Prostate gland (tissue), 2 donors: ENCODE measurements around the gene CTNNA2. TPM values are rescaled to one million over a fixed set of nuclear protein-coding genes. Genes with fewer than 3 reads are reported as not detected.

Experiments used
- DNase-seq: peaks from one replicate; pipeline ENCODE4 v3.0.0-alpha.2; 2019; ENCODE audit warnings: low spot score
- H3K27ac ChIP-seq, 2 donors: fragments of 200-600 bp; sonication (generic); 2 replicates each; pipeline ENCODE4 v1.5.1; 2017 to 2019
- H3K27me3 ChIP-seq: fragments of 200-600 bp; sonication (generic); replicated peaks from 2 replicates; pipeline ENCODE4 v1.5.1; 2019; ENCODE audit not compliant: insufficient read depth
- H3K36me3 ChIP-seq, 2 donors: fragments of 200-600 bp; sonication (generic); 1 replicate in 1 of 2; 2 replicates in 1 of 2; pipeline versions ENCODE4 v1.5.1 to v1.8.1; 2017 to 2019
- H3K4me1 ChIP-seq: fragments of 200-600 bp; sonication (generic); replicated peaks from 2 replicates; pipeline ENCODE4 v1.5.1; 2019
- H3K4me3 ChIP-seq, 2 donors: fragments of 200-600 bp; sonication (generic); 2 replicates each; pipeline ENCODE4 v1.5.1; 2017 to 2019
- H3K9me3 ChIP-seq: fragments of 200-600 bp; sonication (generic); 2 replicates; pipeline ENCODE4 v1.5.1; 2017
- POLR2A ChIP-seq: fragments of 450-650 bp; IDR thresholded peaks from one replicate; pipeline ENCODE4 v1.6.1; 2016; ENCODE audit warnings: antibody characterized with exemption, mild to moderate bottlenecking
- POLR2AphosphoS5 ChIP-seq: sonication (generic); formaldehyde crosslinking; IDR thresholded peaks from one replicate; pipeline ENCODE4 v1.6.1; 2017; ENCODE audit warnings: antibody characterized with exemption
- WGBS: methylation state at CpG from one replicate; pipeline ENCODE4 v1.1.5; 2018; 5-methylcytosine and 5-hydroxymethylcytosine counted together
- intact Hi-C: fragments of 100-400 bp; cut with DNase I; formaldehyde crosslinking; loops from one replicate; pipeline ENCODE4 v1.14.2; 2022
- total RNA-seq, 2 donors: library from RNA; depleted of rRNA; stranded (reverse); fragments of >200 nt; gene quantifications; one replicate each; pipeline ENCODE4 v1.1.0, GENCODE V29; 2016
- TF ChIP-seq, protein P1 (sequence below), 4 experiments: fragments of 200-600 bp in 2 of 4; fragments of 450-650 bp in 2 of 4; sonication (generic) in 2 of 4; IDR thresholded peaks; 1 replicate in 3 of 4; 2 replicates in 1 of 4; pipeline ENCODE4 v1.5.1; 2016 to 2019; ENCODE audit warnings: antibody characterized with exemption in 4 of 4, mild to moderate bottlenecking in 2 of 4, moderate library complexity in 2 of 4

The CTNNA2 gene
- total RNA-seq, 2 donors from 2014 or later: 24.3 TPM; not detected in 1

GRCh38 chr2:80008596-80008995 is 495.7 kb downstream of the CTNNA2 start:
- WGBS: 62% methylated on average over 4 of the region's 4 CpGs
- no peak for DNase-seq
- no peaks in the 10 kb centered on the region for H3K4me1 ChIP-seq
- no peaks in the 10 kb centered on the region for H3K27me3 ChIP-seq
- TF ChIP-seq POLR2AphosphoS5 (no peak), POLR2A (no peak)
- TF ChIP-seq, protein P1, sequence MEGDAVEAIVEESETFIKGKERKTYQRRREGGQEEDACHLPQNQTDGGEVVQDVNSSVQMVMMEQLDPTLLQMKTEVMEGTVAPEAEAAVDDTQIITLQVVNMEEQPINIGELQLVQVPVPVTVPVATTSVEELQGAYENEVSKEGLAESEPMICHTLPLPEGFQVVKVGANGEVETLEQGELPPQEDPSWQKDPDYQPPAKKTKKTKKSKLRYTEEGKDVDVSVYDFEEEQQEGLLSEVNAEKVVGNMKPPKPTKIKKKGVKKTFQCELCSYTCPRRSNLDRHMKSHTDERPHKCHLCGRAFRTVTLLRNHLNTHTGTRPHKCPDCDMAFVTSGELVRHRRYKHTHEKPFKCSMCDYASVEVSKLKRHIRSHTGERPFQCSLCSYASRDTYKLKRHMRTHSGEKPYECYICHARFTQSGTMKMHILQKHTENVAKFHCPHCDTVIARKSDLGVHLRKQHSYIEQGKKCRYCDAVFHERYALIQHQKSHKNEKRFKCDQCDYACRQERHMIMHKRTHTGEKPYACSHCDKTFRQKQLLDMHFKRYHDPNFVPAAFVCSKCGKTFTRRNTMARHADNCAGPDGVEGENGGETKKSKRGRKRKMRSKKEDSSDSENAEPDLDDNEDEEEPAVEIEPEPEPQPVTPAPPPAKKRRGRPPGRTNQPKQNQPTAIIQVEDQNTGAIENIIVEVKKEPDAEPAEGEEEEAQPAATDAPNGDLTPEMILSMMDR (IDR thresholded peaks at IDR 0.05): no peak
- no peak overlapping the region for H3K27ac ChIP-seq
- H3K4me3 ChIP-seq: no peak overlapping the region
- intact Hi-C loops: no loop called here
- no peaks in the 10 kb centered on the region for H3K36me3 ChIP-seq
- H3K9me3 ChIP-seq: no peaks in the 10 kb centered on the region

DNA sequence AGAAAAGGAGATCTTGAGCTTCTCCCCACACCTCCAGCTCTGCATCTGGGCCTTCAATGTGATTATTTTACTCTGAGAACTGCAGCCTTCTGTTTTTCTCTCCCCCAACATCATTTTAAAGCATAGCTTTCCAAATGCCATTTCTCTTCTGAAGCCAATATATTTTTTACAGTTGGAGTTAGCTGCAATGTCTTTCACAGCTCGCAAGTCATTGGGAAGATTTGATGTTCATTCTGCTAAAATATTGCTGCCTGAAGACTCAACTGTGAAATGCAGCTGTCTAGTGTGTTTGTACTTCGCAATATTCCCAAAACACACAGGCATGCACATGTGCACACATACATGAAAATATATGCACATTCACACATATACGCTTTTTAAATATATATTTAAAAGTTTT is 496.4 kb downstream of the CTNNA2 start:
- no peaks in the 10 kb centered on the region for H3K27me3 ChIP-seq
- intact Hi-C loops: no loop called here
- 93% methylated on average over 3 of the region's 3 CpGs for WGBS

DNA sequence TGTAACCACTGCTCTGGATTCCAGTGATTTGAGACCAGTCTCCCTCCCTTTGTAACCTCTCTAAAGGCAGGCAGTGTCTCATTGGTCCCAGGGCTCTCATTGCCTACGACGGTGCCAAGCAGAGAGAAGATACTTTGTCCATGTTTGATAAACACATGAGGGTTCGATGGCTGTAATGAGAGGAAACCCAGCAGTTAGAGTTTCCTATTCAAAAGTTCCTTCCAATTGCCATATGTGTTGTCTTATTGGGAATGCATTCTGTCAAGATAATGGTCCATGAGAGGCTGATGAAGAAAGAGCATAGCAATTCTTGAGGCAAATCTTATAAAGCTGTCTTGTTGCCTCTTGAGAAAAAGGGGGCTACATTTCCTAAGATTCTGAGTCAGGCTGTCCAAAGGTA is 499.2 kb downstream of the CTNNA2 start:
- Histone ChIP-seq H3K4me3 (no peak overlapping the region), H3K4me1 (no peaks in the 10 kb centered on the region), H3K27me3 (no peaks in the 10 kb centered on the region), H3K36me3 (no peaks in the 10 kb centered on the region), H3K9me3 (no peaks in the 10 kb centered on the region), H3K27ac (no peak overlapping the region)
- DNase-seq: no peak
- intact Hi-C loops: no loop called here
- WGBS: 75% methylated on average over 3 of the region's 3 CpGs
- no peak for TF ChIP-seq POLR2AphosphoS5
- TF ChIP-seq, protein P1 (IDR thresholded peaks at IDR 0.05): no peak
- TF ChIP-seq POLR2A: no peak

More for the DNA sequence above, 496.4 kb downstream of the CTNNA2 start:
- H3K4me1 ChIP-seq: no peaks in the 10 kb centered on the region
- TF ChIP-seq POLR2A (no peak), POLR2AphosphoS5 (no peak)
- TF ChIP-seq, protein P1 (IDR thresholded peaks at IDR 0.05): no peak
- H3K4me3 ChIP-seq: no peak overlapping the region
- no peaks in the 10 kb centered on the region for H3K36me3 ChIP-seq
- DNase-seq: no peak
- H3K9me3 ChIP-seq: no peaks in the 10 kb centered on the region
- H3K27ac ChIP-seq: no peak overlapping the region

DNA sequence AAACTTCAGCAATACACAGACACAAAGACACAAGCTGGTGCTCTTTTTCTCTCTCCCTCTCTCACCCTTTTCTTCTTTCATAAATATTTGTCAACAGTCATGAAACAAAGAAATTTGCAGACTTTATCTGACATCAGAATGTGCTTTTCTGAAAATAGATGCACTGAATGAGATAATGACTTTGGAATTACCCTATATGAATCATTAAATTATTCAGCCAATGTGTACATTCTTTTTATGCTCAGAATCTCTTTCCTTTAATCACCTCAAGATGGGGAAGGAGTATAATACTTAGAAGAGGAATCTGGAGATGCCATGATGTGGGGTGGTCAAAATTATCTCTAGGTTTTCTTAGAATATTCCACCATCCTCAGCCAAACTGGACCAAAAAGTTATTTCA is 501.8 kb downstream of the CTNNA2 start:
- H3K27ac ChIP-seq: no peak overlapping the region
- H3K36me3 ChIP-seq: no peaks in the 10 kb centered on the region
- no peaks in the 10 kb centered on the region for H3K27me3 ChIP-seq
- no peaks in the 10 kb centered on the region for H3K9me3 ChIP-seq
- intact Hi-C loops: no loop called here
- DNase-seq: no peak
- no peak overlapping the region for H3K4me3 ChIP-seq
- TF ChIP-seq POLR2A: no peak
- TF ChIP-seq, protein P1 (IDR thresholded peaks at IDR 0.05): no peak
- no peak for TF ChIP-seq POLR2AphosphoS5
- peaks cover 5% of the 10 kb centered on the region for H3K4me1 ChIP-seq

GRCh38 chr2:80016171-80016570 is 503.3 kb downstream of the CTNNA2 start:
- no peak for DNase-seq
- Histone ChIP-seq H3K9me3 (no peaks in the 10 kb centered on the region), H3K27ac (no peak overlapping the region), H3K4me3 (no peak overlapping the region), H3K27me3 (no peaks in the 10 kb centered on the region), H3K4me1 (peaks cover 5% of the 10 kb centered on the region), H3K36me3 (no peaks in the 10 kb centered on the region)
- TF ChIP-seq POLR2A (no peak), POLR2AphosphoS5 (no peak)
- TF ChIP-seq, protein P1 (IDR thresholded peaks at IDR 0.05): no peak
- intact Hi-C loops: no loop called here
- WGBS: 58% methylated on average over 5 of the region's 5 CpGs
